Fibroblast of villous mesenchyme (primary cell): ENCODE data around the gene MGLL. TPM values are rescaled to one million over a fixed set of nuclear protein-coding genes. Genes with fewer than 3 reads are reported as not detected.

Experiments used
- DNase-seq: peaks from one replicate; pipeline ENCODE4 v3.0.0-alpha.2; 2010; ENCODE audit warnings: low read depth
- H3K4me3 ChIP-seq: 2 replicates; pipeline ENCODE4 v1.5.1; 2011; ENCODE audit warnings: low read depth, mild to moderate bottlenecking, low read length
- total RNA-seq: library from RNA; depleted of rRNA; stranded (reverse); fragments of >200 nt; gene quantifications from 2 replicates; pipeline ENCODE4 v1.2.3, GENCODE V29; 2012
- TF ChIP-seq, protein P1 (sequence below): IDR thresholded peaks from 2 replicates; pipeline ENCODE4 v1.5.1; 2012; ENCODE audit warnings: low read depth, mild to moderate bottlenecking, low read length; ENCODE audit not compliant: insufficient read depth

Gene MGLL
- total RNA-seq, 1 donor: 141 TPM

DNA sequence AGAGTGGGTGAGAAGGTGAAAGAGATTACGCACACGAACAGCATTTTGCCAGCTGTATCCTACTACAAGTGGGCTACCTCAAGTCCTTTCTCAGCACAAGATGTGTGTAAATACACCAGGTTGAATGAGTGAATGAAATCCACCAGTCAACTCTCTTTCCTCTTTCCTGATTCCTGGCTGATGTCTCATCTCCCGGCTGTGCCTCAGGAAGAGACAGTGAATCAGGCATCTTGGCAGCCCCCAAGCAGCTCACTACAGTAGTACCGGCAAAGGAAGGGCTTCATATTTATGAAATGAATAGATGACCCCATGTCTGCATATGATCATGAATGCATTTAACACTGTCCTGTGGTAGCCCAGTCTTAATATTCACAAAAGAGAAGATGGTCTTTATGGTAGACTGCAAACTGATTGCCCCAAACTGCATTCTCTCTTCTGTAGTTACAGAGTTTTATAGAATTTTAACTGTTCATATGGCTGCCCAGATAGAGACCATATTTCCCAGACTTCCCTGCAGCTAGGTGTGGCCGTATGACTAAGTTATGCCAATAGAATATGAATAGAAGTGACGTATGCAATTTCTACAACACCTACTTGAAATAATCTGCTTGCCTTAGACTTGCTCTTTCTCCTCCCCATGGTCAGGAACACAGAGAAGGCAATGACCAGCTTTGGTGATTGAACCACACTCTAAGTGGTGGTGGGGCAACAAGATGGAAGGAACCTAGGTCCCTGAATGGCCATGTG is 22.7 kb downstream of the MGLL start:
- TF ChIP-seq, protein P1, sequence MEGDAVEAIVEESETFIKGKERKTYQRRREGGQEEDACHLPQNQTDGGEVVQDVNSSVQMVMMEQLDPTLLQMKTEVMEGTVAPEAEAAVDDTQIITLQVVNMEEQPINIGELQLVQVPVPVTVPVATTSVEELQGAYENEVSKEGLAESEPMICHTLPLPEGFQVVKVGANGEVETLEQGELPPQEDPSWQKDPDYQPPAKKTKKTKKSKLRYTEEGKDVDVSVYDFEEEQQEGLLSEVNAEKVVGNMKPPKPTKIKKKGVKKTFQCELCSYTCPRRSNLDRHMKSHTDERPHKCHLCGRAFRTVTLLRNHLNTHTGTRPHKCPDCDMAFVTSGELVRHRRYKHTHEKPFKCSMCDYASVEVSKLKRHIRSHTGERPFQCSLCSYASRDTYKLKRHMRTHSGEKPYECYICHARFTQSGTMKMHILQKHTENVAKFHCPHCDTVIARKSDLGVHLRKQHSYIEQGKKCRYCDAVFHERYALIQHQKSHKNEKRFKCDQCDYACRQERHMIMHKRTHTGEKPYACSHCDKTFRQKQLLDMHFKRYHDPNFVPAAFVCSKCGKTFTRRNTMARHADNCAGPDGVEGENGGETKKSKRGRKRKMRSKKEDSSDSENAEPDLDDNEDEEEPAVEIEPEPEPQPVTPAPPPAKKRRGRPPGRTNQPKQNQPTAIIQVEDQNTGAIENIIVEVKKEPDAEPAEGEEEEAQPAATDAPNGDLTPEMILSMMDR: no peak
- no peak overlapping the region for H3K4me3 ChIP-seq
- no peak for DNase-seq

DNA sequence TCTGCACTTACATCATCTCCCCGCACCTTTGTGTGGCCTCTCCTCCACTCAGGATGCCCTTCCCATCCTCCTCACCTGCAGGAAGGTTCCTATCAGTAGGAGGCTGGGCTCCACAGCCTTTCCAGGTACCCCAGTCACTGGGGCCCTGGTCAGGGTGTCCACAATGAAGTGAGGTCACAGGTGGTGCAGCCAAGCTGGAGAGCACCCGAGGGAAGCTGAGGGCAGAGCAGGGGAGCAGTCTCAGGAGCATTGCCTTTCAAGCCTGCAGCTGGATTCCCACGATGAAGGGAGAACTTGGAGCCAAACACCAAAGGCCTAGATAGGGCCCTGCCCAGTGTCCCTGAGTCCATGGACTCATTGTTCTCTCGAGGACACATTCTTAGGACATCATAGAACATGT is 23.6 kb downstream of the MGLL start:
- TF ChIP-seq, protein P1: no peak
- H3K4me3 ChIP-seq: no peak overlapping the region
- no peak for DNase-seq

DNA sequence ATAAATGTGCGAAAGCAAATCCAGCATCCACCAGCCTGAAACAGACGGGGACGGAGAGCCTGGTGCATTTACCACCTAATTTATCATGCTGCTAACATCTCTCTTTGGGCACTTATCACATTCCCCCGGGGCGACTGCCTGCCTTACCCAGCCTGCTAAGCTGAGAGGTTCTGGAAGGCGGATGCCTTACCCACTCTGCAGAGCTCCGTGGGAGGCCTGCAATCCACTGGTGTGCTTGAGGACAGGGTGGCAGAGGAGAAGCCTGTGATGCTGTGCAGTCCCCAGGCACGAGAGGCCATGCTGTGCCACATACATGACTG is 25.5 kb downstream of the MGLL start:
- DNase-seq: no peak
- TF ChIP-seq, protein P1: no peak
- H3K4me3 ChIP-seq: no peak overlapping the region

DNA sequence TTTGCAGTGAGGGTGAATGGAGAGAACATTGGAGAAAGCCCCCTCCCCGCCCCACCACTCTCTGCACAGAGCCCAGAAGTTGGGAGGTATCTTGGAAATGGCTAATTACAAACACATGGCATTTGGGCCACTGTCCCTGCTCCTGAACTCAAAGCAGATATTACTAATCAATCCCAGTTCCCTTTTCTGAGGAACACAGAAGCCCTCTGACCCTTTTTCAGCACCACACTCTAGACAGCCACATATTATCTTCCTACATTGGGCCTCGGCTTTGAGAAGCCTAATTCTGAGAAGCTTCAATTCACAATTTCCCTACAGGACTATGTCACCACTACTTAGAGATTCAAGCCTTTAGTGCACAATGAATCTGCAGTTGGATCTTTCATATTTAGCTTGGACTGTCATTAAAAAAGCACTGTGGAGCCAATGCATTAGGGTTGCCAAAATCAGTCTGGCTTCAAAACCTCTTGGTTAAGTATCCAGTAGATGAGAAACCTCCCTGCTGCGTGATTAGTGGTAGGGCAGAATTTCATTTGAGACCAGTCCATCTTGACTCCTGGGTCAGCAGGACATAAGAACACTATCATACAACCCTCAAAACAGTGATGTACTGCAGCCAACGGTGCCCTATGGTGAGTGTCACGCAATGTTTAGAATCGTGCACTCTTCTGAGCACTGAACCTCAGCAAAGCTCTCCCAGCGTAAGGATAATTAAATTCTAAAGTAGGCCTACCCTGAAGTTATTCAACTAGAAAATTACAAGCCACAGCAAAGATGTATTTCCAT is 26.1 kb downstream of the MGLL start:
- no peak overlapping the region for H3K4me3 ChIP-seq
- TF ChIP-seq, protein P1: no peak
- no peak for DNase-seq

DNA sequence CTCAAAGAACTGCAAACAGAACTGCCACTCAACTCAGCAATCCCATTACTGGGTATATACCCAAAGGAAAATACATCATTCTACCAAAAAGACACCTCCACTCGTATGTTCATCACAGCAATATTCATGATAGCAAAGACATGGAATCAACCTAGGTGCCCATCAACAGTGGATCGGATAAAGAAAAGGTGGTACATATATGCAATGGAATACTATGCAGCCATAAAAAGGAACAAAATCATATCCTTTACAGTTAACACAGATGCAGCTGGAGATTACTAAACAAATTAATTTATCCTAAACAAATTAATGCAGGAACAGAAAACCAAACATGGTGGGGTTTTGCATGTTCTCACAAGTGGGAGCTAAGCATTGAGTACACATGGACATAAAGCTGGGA is 27.3 kb downstream of the MGLL start:
- TF ChIP-seq, protein P1: no peak
- H3K4me3 ChIP-seq: no peak overlapping the region
- no peak for DNase-seq

DNA sequence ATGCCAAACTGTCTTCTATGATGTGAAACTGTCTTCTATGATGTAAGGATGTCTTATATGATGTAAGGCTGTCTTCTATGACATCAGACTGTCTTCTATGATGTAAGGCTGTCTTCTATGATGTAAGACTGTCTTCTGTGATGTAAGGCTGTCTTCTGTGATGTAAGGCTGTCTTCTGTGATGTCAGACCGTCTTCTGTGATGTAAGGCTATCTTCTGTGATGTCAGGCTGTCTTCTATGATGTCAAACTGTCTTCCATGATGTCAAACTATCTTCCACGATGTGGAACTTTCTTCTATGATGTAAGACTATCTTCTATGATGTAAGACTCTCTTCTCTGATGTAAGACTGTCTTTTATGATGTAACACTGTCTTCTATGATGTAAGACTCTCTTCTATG is 27.9 kb downstream of the MGLL start:
- H3K4me3 ChIP-seq: no peak overlapping the region
- no peak for DNase-seq
- TF ChIP-seq, protein P1: no peak
